Uterus (tissue), 2 donors: ENCODE data around the gene NEDD1.

ENCODE experiments used
- POLR2A ChIP-seq, 2 donors: fragments of 450-650 bp; IDR thresholded peaks; one replicate each; pipeline ENCODE4 v1.6.1; 2016; ENCODE audit warnings: antibody characterized with exemption in 2 of 2, mild to moderate bottlenecking in 1 of 2, moderate library complexity in 1 of 2
- TF ChIP-seq, protein P1 (sequence below), 4 experiments: fragments of 200-600 bp in 2 of 4; fragments of 450-650 bp in 2 of 4; sonication (generic) in 2 of 4; IDR thresholded peaks; one replicate each; pipeline ENCODE4 v1.5.1; 2016 to 2019; ENCODE audit warnings: antibody characterized with exemption in 4 of 4, mild to moderate bottlenecking in 2 of 4, moderate library complexity in 1 of 4

- TF ChIP-seq, protein P1, sequence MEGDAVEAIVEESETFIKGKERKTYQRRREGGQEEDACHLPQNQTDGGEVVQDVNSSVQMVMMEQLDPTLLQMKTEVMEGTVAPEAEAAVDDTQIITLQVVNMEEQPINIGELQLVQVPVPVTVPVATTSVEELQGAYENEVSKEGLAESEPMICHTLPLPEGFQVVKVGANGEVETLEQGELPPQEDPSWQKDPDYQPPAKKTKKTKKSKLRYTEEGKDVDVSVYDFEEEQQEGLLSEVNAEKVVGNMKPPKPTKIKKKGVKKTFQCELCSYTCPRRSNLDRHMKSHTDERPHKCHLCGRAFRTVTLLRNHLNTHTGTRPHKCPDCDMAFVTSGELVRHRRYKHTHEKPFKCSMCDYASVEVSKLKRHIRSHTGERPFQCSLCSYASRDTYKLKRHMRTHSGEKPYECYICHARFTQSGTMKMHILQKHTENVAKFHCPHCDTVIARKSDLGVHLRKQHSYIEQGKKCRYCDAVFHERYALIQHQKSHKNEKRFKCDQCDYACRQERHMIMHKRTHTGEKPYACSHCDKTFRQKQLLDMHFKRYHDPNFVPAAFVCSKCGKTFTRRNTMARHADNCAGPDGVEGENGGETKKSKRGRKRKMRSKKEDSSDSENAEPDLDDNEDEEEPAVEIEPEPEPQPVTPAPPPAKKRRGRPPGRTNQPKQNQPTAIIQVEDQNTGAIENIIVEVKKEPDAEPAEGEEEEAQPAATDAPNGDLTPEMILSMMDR (IDR thresholded peaks at IDR 0.05): no peak
- TF ChIP-seq POLR2A (IDR thresholded peaks at IDR 0.05): no peak
Measured at GRCh38 chr12:96997797-96998484, 90.9 kb downstream of the NEDD1 start.
